Lower leg skin (tissue), 4 donors: ENCODE results near the gene JMJD1C. TPM values are rescaled to one million over a fixed set of nuclear protein-coding genes. Genes with fewer than 3 reads are reported as not detected.
"Not testable (repeated sequence)": the region's sequence is repeated elsewhere in the genome, so short reads cannot be mapped to it uniquely, and the experiment has no call there.

ENCODE experiments used
- DNase-seq, 2 donors: peaks; one replicate each; pipeline ENCODE4 v3.0.0-alpha.2; 2019; ENCODE audit warnings: low spot score in 2 of 2
- H3K4me3 ChIP-seq: fragments of 200-600 bp; sonication (generic); 2 replicates; pipeline ENCODE4 v1.5.1; 2017; ENCODE audit warnings: mild to moderate bottlenecking, low read depth; ENCODE audit not compliant: poor library complexity, severe bottlenecking
- CTCF ChIP-seq, 3 donors: fragments of 450-650 bp; IDR thresholded peaks; one replicate each; pipeline ENCODE4 v1.5.1; 2016; ENCODE audit warnings: antibody characterized with exemption in 3 of 3, mild to moderate bottlenecking in 3 of 3, moderate library complexity in 2 of 3
- POLR2A ChIP-seq, 2 donors: fragments of 450-650 bp; IDR thresholded peaks; one replicate each; pipeline ENCODE4 v1.6.1; 2016 to 2017; ENCODE audit warnings: antibody characterized with exemption in 2 of 2, mild to moderate bottlenecking in 1 of 2, moderate library complexity in 1 of 2
- WGBS, 2 donors: methylation state at CpG; one replicate each; pipeline ENCODE4 v1.1.5; 2018; 5-methylcytosine and 5-hydroxymethylcytosine counted together
- intact Hi-C: fragments of 100-400 bp; cut with DNase I; formaldehyde crosslinking; loops from one replicate; pipeline ENCODE4 v1.15.0; 2023; ENCODE audit warnings: low total_unique reads
- total RNA-seq, 4 donors: library from RNA; depleted of rRNA; stranded (reverse); fragments of >200 nt; gene quantifications; one replicate each; pipeline ENCODE4 v1.1.0, GENCODE V29; 2016

The JMJD1C gene
- total RNA-seq, 4 donors from 2014 or later, result 82.0 to 92.5 (median 84.9) TPM

GRCh38 chr10:63240807-63241206 is 225.0 kb downstream of the JMJD1C start:
- no peak for DNase-seq
- no peak overlapping the region for H3K4me3 ChIP-seq
- WGBS, 2 donors, result 84 to 86% methylated on average over 6 of the region's 6 CpGs
- no peak for TF ChIP-seq POLR2A (IDR thresholded peaks at IDR 0.05)
- no peak for TF ChIP-seq CTCF (IDR thresholded peaks at IDR 0.05)
- intact Hi-C loops, result no loop called here

GRCh38 chr10:63238501-63238900 is 227.3 kb downstream of the JMJD1C start:
- TF ChIP-seq POLR2A (IDR thresholded peaks at IDR 0.05) (no peak), CTCF (IDR thresholded peaks at IDR 0.05) (no peak)
- H3K4me3 ChIP-seq, result no peak overlapping the region
- 62 to 72% methylated on average over 1 of the region's 1 CpG for WGBS, 2 donors
- no peak for DNase-seq
- intact Hi-C loops, result no loop called here

- no peak for TF ChIP-seq CTCF (IDR thresholded peaks at IDR 0.05)
- TF ChIP-seq POLR2A (IDR thresholded peaks at IDR 0.05), result no peak
- WGBS, 2 donors, result 85 to 86% methylated on average over 3 of the region's 3 CpGs
- no peak overlapping the region for H3K4me3 ChIP-seq
- intact Hi-C loops, result no loop called here
- DNase-seq, result no peak
Measured at GRCh38 chr10:63237396-63237795, 228.4 kb downstream of the JMJD1C start.

- no peak overlapping the region for H3K4me3 ChIP-seq
- WGBS, 2 donors, result 69 to 73% methylated on average over 2 of the region's 2 CpGs
- DNase-seq, result no peak
- intact Hi-C loops, result no loop called here
- TF ChIP-seq CTCF (IDR thresholded peaks at IDR 0.05) (no peak), POLR2A (IDR thresholded peaks at IDR 0.05) (no peak)
Measured at GRCh38 chr10:63236113-63236935, 229.5 kb downstream of the JMJD1C start.

GRCh38 chr10:63235136-63235535 is 230.6 kb downstream of the JMJD1C start:
- WGBS, 2 donors, result 94 to 95% methylated on average over 10 of the region's 10 CpGs
- intact Hi-C loops, DNase-seq, H3K4me3 ChIP-seq: not testable (repeated sequence)

- intact Hi-C loops, result no loop called here
- no peak for DNase-seq
- no peak overlapping the region for H3K4me3 ChIP-seq
- WGBS, 2 donors, result 61 to 71% methylated on average over 4 of the region's 4 CpGs
- TF ChIP-seq POLR2A (IDR thresholded peaks at IDR 0.05) (no peak), CTCF (IDR thresholded peaks at IDR 0.05) (no peak)
Measured at GRCh38 chr10:63229161-63229560, 236.6 kb downstream of the JMJD1C start.
